Gastrocnemius medialis (tissue), 4 donors: ENCODE data around the gene RREB1.

Experiments used
- CTCF ChIP-seq, 5 experiments: fragments of 450-650 bp in 3 of 5; fragments of 200-600 bp in 2 of 5; sonication (generic) in 2 of 5; IDR thresholded peaks in 4 of 5; conservative IDR thresholded peaks in 1 of 5; 1 replicate in 4 of 5; 2 replicates in 1 of 5; pipeline ENCODE4 v1.5.1; 2016 to 2019; ENCODE audit warnings: antibody characterized with exemption in 5 of 5, mild to moderate bottlenecking in 3 of 5, moderate library complexity in 3 of 5
- POLR2A ChIP-seq, 2 donors: fragments of 450-650 bp; IDR thresholded peaks; one replicate each; pipeline ENCODE4 v1.6.1; 2017; ENCODE audit warnings: antibody characterized with exemption in 2 of 2, mild to moderate bottlenecking in 2 of 2, moderate library complexity in 2 of 2

- TF ChIP-seq CTCF (IDR thresholded peaks at IDR 0.05 in 4 of 5, conservative IDR thresholded peaks at IDR 0.05 in 1 of 5) (no peak), POLR2A (IDR thresholded peaks at IDR 0.05) (no peak)
Measured at GRCh38 chr6:7185561-7185960, 77.8 kb downstream of the RREB1 start.
